ENCODE results near the gene NCK2. TPM values are rescaled to one million over a fixed set of nuclear protein-coding genes. Genes with fewer than 3 reads are reported as not detected.

Gene NCK2
- total RNA-seq, 1 donor from 2014 or later: 45.9 TPM

DNA sequence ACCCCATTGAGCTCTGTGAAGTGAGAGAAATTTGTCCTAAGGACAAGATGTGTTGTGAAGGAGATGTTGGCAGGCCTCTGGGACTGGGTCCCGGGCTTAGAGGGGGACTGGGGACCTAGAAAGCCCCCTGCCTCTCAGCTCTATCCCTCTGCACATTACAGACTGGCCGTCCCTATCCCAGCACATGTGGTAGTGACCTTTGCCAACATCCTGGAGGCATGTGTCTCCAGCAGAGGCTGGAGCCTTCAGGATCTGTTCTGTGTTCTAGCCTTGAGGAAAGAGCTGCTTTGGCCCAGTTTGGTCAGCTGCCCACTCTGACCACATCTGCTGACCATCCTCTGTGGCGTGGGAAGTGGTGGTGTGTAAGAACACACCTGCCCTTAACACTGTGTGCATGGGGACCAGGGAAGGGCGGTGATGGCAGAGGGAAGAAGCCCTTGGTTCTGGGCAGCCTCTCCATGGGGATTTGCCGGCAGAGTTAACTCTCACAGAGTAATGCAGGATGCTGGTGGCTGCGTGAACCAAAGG lies 33.4 kb downstream of the NCK2 start:
- peaks cover 65% of the 10 kb centered on the region for H3K4me1 ChIP-seq

DNA sequence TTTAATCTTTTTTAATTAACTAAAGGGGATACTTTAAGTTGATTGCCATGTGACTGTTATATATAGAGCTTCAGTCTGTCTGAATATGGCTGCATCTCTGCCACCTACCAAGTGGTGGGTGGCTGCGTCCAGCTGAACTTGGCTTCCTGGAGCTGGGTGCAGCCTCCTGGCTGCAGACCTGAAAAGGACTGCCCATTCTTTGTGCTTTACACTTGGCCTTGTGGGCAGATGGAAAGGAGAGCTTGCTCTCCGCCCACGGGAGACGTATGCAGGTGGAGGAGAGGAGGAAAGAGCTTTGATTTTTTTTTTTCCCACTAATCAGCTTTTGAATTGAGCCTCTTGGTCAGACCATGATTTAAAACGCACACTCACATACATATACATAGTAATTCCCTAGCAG lies 34.7 kb downstream of the NCK2 start:
- H3K4me3 ChIP-seq: no peak overlapping the region
- H3K27ac ChIP-seq: no peak overlapping the region
- peaks cover 58% of the 10 kb centered on the region for H3K4me1 ChIP-seq
- TF ChIP-seq POLR2A (IDR thresholded peaks at IDR 0.05): no peak
- TF ChIP-seq CTCF (IDR thresholded peaks at IDR 0.05): no peak
- TF ChIP-seq POLR2AphosphoS5 (IDR thresholded peaks at IDR 0.05; ENCODE audit: insufficient read depth in 1 of 2, low read depth in 1 of 2): no peak
- no peaks in the 10 kb centered on the region for H3K36me3 ChIP-seq
- no peaks in the 10 kb centered on the region for H3K9me3 ChIP-seq
- no peak for DNase-seq (ENCODE audit: extremely low spot score in 2 of 2)
- no peaks in the 10 kb centered on the region for H3K27me3 ChIP-seq
- intact Hi-C loops (cut with DNase I): no loop called here

More for the DNA sequence above, 33.4 kb downstream of the NCK2 start:
- Histone ChIP-seq H3K36me3 (no peaks in the 10 kb centered on the region), H3K4me3 (no peak overlapping the region), H3K9me3 (no peaks in the 10 kb centered on the region), H3K27ac (no peak overlapping the region), H3K27me3 (no peaks in the 10 kb centered on the region)
- DNase-seq (ENCODE audit: extremely low spot score in 2 of 2): no peak
- intact Hi-C loops (cut with DNase I): no loop called here
- TF ChIP-seq POLR2AphosphoS5 (IDR thresholded peaks at IDR 0.05; ENCODE audit: insufficient read depth in 1 of 2, low read depth in 1 of 2) (no peak), CTCF (IDR thresholded peaks at IDR 0.05) (no peak), POLR2A (IDR thresholded peaks at IDR 0.05) (no peak)

DNA sequence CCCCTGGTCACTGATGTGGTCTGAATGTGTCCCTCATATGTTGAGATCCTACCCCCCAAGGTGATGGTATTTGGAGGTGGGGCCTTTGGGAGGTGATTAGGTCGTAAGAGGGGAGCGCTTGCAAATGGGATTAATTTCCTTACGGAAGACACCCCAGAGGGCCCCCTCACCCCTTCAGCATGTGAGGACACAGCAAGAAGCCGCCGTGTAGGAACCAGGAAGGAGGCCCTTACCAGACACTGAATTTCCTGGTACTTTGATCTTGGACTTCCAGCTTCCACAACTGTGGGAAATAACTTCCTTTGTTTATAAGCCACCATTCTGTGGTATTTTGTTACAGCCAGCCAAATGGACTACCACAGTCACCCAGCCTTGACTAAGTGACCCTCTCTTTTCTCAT lies 35.9 kb downstream of the NCK2 start:
- Histone ChIP-seq H3K4me3 (no peak overlapping the region), H3K4me1 (peaks cover 51% of the 10 kb centered on the region), H3K9me3 (no peaks in the 10 kb centered on the region), H3K27me3 (no peaks in the 10 kb centered on the region), H3K27ac (no peak overlapping the region), H3K36me3 (no peaks in the 10 kb centered on the region)
- intact Hi-C loops (cut with DNase I): no loop called here
- DNase-seq (ENCODE audit: extremely low spot score in 2 of 2): no peak
- TF ChIP-seq POLR2A (IDR thresholded peaks at IDR 0.05) (no peak), POLR2AphosphoS5 (IDR thresholded peaks at IDR 0.05; ENCODE audit: insufficient read depth in 1 of 2, low read depth in 1 of 2) (no peak), CTCF (IDR thresholded peaks at IDR 0.05) (no peak)

DNA sequence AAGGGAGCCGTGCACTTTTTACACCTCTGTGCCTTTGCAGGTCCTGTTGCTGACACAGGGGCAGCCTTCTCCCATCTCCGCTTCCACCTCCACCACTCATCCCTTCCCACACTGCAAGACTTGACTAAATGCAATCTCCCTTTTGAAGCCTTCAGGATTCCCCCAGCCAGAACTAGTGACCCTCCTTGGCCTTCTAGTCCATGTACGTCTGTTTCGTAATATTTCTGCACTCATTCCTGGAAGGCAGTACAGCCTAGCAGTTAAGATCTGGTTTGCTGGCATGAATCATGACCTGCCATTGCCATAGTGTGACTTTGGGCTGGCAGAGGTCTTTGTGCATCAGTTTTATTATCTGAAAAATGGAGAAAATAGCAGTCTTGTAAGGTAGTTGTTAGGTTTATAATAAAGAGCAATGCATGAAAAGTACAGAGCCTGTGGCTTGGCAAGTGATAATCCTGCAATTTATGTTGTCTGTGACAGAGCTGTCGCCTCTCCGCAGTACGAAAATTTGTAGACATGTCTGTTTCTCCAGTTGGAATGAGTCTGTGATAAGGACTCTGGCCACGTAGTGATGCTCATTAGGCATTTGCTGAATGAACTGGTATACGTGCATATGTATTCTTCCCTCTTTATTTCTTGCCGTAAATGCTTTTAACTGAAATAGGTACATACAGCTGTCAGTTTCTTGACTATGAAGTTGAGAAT lies 36.7 kb downstream of the NCK2 start:
- intact Hi-C loops (cut with DNase I): no loop called here
- DNase-seq (ENCODE audit: extremely low spot score in 2 of 2): no peak
- no peak for TF ChIP-seq CTCF (IDR thresholded peaks at IDR 0.05)
- TF ChIP-seq POLR2A (IDR thresholded peaks at IDR 0.05): no peak
- TF ChIP-seq POLR2AphosphoS5 (IDR thresholded peaks at IDR 0.05; ENCODE audit: insufficient read depth in 1 of 2, low read depth in 1 of 2): no peak
- H3K4me1 ChIP-seq: peaks cover 50% of the 10 kb centered on the region
- H3K27me3 ChIP-seq: no peaks in the 10 kb centered on the region
- H3K27ac ChIP-seq: no peak overlapping the region
- no peaks in the 10 kb centered on the region for H3K36me3 ChIP-seq
- no peak overlapping the region for H3K4me3 ChIP-seq
- H3K9me3 ChIP-seq: no peaks in the 10 kb centered on the region

- Histone ChIP-seq H3K36me3 (no peaks in the 10 kb centered on the region), H3K4me3 (no peak overlapping the region), H3K9me3 (no peaks in the 10 kb centered on the region), H3K27ac (no peak overlapping the region), H3K27me3 (no peaks in the 10 kb centered on the region), H3K4me1 (peaks cover 50% of the 10 kb centered on the region)
- TF ChIP-seq POLR2A (IDR thresholded peaks at IDR 0.05) (no peak), POLR2AphosphoS5 (IDR thresholded peaks at IDR 0.05; ENCODE audit: insufficient read depth in 1 of 2, low read depth in 1 of 2) (no peak), CTCF (IDR thresholded peaks at IDR 0.05) (no peak)
- no peak for DNase-seq (ENCODE audit: extremely low spot score in 2 of 2)
- intact Hi-C loops (cut with DNase I): no loop called here
Observed at GRCh38 chr2:105782123-105782522, 37.4 kb downstream of the NCK2 start.

Measured in vagina (tissue), 2 donors.